GM18517 (cell line): ENCODE data around the gene DAAM1.
A peak's percentile ranks its signal among the peaks of the same experiment; 100 is the strongest.

Experiments
- ATAC-seq: cut with Tn5 transposase; IDR thresholded peaks from one replicate; pipeline ENCODE4 v1.9.1; 2021; ENCODE audit warnings: mild to moderate bottlenecking, moderate library complexity; ENCODE audit not compliant: unreplicated experiment

Gene DAAM1

GRCh38 chr14:59253527-59253926 is 65.1 kb downstream of the DAAM1 start:
- no peak for ATAC-seq

GRCh38 chr14:59254146-59254910 is 65.9 kb downstream of the DAAM1 start:
- no peak for ATAC-seq

- ATAC-seq: peak; percentile 57
Observed at GRCh38 chr14:59254911-59255545, 66.6 kb downstream of the DAAM1 start.

GRCh38 chr14:59256331-59256730 is 67.9 kb downstream of the DAAM1 start:
- ATAC-seq: no peak

- ATAC-seq: no peak
Observed at GRCh38 chr14:59261334-59261733, 72.9 kb downstream of the DAAM1 start.

GRCh38 chr14:59262717-59263454 is 74.4 kb downstream of the DAAM1 start:
- ATAC-seq: no peak

- ATAC-seq: no peak
Observed at GRCh38 chr14:59265808-59266207, 77.3 kb downstream of the DAAM1 start.

- ATAC-seq: no peak
Observed at GRCh38 chr14:59267046-59267445, 78.6 kb downstream of the DAAM1 start.

GRCh38 chr14:59268011-59268410 is 79.5 kb downstream of the DAAM1 start:
- no peak for ATAC-seq

GRCh38 chr14:59268858-59269257 is 80.4 kb downstream of the DAAM1 start:
- ATAC-seq: no peak

- ATAC-seq: no peak
Observed at GRCh38 chr14:59269466-59269865, 81.0 kb downstream of the DAAM1 start.

GRCh38 chr14:59271256-59271655 is 82.8 kb downstream of the DAAM1 start:
- ATAC-seq: no peak

GRCh38 chr14:59271734-59272133 is 83.3 kb downstream of the DAAM1 start:
- no peak for ATAC-seq

- ATAC-seq: no peak
Observed at GRCh38 chr14:59272633-59273032, 84.2 kb downstream of the DAAM1 start.

- no peak for ATAC-seq
Observed at GRCh38 chr14:59273737-59274136, 85.3 kb downstream of the DAAM1 start.

GRCh38 chr14:59274991-59275391 is 86.5 kb downstream of the DAAM1 start:
- peak; percentile 62 for ATAC-seq

- peak; percentile 92 for ATAC-seq
Observed at GRCh38 chr14:59275668-59276067, 87.2 kb downstream of the DAAM1 start.

GRCh38 chr14:59276235-59276634 is 87.8 kb downstream of the DAAM1 start:
- ATAC-seq: no peak

- ATAC-seq: no peak
Observed at GRCh38 chr14:59277659-59278058, 89.2 kb downstream of the DAAM1 start.

- ATAC-seq: no peak
Observed at GRCh38 chr14:59278111-59278510, 89.6 kb downstream of the DAAM1 start.

- no peak for ATAC-seq
Observed at GRCh38 chr14:59280961-59281360, 92.5 kb downstream of the DAAM1 start.
